ENCODE data around the gene CFAP251.
"Not testable (repeated sequence)": the region's sequence is repeated elsewhere in the genome, so short reads cannot be mapped to it uniquely, and the experiment has no call there.

CFAP251 gene

DNA sequence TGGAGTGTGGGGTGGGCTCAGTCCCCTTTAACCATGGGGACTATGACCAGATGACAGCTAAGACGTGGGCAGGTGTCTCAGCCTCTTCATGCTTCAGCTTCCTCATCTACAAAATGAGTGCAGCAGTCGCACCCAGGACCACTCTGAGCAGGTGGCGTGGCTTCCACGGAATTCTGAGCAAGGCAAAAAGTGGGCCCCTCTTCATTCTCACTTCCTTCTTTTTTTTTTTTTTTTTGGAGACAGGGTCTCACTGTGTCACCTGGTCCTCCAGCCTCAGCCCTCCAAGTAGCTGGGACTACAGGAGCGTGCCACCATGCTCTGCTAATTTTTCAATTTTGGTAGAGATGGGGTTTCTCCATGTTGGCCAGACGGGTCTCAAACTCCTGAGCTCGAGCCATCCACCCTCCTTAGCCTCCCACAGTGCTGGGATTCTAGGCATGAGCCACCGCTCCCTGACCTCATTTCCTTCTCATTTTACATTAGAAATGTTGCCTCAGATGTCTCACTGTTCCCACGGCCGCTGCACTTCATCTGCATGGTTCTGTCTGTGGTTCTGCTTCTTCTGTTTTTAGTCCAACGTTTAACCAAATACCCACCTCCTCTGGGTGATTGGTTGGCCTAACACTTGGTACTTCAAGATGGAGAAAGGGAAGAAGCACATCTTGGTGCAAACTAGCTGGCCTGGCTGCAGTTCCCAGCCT, 61.9 kb downstream of the CFAP251 start:
- DNase-seq (ENCODE audit: low read depth), result no peak

DNA sequence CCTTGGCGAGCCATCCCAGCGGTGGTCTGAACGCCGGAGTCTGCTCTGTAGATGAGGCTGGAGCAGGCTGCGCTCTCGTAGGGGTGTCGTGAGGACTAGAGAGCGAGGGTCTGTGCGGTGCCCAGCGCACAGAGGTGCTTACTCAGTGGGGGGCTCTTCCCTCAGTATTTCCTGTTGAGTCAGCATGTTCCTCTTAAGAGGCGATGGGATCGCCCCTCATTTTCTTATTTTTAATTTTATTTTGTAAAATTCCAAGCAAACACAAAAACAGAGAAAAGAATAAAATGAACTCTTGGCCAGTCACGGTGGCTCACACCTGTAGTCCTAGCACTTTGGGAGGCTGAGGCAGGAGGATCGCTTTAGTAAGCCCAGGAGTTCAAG, 62.5 kb downstream of the CFAP251 start:
- no peak for DNase-seq (ENCODE audit: low read depth)

DNA sequence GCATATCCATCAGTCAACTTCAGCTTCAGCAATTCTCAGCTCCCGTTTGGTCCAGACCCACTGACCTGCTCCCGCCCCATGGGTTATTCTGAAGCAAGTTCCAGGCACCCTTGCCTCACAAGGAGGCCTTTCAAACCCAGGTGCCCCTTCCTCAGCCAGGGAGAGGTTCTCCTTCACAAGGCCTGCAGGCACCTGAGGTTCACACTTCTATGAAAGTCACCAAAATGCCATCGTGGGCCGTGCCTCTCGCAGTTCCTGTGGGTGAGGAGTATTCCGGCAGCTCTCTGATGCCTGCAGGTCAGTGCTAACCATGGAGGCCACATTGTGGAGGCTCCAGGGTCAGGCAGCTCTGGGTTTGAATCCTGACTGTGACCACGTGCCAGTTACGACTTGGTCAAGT, 63.1 kb downstream of the CFAP251 start:
- no peak for DNase-seq (ENCODE audit: low read depth)

DNA sequence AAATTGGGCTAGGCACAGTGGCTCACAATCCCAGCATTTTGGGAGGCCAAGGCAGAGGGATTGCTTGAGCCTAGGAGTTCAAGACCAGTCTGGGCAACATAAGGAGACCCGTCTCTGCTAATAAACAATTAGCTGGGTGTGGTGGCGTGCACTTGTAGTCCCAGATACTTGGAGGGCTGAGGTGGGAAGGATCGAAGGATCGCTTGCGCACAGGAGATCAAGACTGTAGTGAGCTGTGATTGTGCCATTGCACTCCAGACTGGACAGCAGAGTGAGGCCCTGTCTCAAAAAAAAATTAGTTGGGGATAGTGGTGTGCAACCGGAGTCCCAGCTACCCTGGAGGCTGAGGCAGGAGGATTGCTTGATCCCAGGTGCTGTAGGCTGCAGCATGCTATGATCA, 64.6 kb downstream of the CFAP251 start:
- DNase-seq (ENCODE audit: low read depth), result no peak

DNA sequence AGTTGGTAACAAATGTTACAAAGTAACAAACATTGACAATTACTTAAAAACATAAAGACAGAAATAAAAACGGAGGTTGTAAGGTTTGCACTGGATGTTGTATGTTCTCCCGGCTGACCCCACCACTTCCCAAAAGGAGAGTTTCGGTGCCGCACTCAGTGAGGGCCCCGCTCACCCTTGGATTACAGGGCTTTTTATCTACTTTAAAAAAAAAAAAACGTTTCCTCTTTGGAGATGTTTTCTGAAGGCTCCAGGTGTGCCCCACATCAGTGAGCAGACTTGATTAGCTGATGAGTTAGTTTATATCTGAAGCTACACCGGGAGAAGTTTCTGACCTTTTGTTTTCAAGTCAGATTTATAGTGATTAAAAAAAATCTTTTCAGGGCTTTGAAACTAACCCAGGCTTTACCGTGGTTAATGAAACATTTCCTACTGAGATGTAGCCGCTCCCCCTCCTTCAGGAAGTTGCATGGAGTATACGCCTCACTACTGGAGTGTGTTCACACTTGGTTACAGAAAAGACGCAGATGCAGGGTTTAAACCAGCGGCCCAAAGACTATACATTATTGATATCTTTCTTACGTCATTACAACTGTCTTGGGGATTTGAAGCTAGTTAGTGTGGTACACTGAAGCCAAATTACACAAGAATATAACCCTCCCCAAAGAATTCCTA, 65.3 kb downstream of the CFAP251 start:
- DNase-seq (ENCODE audit: low read depth), result no peak

DNA sequence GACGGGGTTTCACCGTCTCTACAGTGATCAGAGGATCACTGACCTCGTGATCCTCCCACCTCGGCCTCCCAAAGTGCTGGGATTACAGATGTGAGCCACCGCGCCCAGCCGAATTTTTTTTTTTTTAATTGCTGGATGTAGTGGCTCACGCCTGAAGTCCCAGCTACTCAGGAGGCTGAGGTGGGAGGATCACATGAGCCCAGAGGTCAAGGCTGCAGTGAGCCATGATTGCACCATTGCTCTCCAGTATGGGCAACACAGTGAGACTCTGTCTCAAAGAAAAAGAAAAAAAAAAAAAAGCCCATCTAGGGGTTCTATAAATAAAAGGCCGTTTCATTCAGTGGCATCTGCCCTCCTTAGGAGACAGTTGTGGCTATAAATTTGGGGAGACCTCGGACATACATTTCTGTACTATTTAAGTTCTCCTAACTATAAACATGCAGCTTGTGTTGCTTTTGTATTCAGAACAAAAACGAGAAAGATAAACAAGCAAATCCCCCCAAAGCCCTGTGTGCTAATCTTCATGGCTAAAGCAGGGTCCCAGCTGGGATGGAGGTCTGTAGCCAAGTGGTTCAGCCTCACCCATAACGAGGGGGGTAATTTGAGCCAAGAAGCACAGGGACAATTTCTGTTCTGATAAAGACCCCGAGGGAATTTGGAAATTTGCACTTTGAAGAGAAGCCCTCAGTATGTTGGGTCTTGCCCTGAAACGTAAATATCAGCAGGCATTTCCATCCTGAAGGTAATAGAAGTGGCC, 68.3 kb downstream of the CFAP251 start:
- DNase-seq (ENCODE audit: low read depth), result no peak

DNA sequence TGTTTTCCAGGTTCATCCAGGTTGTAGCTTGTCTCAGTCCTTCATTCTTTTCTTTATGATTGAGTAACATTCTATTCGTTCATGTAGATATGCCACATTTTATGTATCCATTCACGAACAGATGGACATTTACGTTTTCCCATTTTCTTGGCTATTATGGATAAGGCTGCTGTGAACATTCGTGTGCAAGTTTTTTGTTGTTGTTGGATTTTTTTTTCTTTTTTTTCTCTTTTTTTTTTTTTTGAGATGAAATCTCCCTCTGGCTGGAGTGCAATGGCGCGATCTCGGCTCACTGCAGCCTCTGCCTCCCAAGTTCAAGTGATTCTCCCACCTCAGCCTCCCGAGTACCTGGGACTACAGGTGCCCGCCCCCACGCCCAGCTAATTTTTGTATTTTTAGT, 70.1 kb downstream of the CFAP251 start:
- DNase-seq (ENCODE audit: low read depth), result not testable (repeated sequence)

DNA sequence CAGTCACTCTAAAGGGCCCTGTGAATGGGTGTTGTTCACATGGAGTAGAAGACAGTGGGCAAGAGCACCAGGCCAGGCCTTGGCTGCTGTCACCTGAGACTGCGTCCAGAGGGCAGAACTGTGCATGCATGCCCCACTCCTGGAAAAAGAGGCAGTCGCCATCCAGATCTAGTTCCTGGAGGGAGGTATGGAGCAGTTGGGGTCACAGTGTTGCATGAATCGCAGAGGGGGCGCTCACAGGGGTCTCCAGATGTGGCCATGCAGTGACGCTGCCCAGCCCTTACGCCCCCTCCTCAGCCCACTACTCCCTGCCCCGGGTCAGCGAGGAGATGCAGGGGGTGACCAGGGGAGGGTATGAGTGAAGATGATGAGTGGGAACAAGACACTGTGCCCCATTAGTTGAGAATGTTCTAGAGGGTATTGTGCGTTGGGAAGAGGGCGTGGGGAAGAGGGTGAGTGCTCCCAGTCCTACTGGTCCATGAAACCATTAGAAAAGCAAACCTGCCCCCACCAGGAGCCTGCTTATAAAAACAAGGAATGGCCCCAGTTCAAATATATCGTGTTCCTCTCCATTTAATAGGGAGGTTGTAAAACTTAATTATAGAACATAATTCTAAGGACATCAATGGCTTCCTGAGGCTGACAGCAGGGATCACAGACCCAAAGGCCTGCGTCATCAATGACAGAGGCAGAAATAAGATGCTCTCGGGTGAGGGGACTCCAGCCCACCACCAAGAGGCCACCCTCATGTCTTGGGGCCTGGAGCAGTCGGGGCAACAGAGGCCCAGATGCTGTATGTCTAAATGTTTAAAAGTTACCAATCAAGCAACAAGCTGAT, 71.1 kb downstream of the CFAP251 start:
- no peak for DNase-seq (ENCODE audit: low read depth)

DNA sequence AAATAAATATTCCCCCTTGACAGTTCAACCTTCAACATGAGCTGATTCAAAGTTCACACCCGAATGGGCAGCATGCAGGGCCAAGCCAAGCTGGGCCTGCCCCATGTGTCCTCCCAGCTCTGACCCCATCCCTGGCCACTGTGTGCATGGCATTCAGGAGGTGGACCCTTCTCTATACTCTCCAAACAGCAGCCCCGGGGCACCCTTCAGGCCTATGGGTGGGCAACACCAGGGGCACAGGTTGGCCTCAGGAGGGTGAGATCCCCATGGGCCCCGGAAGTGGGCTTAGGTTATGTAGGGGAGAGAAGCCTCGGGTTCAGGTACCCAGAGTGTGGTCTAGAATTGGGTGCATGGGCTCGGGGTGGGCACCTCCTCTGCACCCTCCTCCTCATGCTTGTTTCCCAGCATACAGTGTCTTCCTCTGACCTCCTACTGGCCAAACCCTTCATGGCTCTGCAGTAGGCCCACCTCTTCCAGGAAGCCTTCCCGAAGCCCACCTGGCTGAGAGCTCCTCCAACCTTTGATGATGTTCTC, 71.8 kb downstream of the CFAP251 start:
- no peak for DNase-seq (ENCODE audit: low read depth)

DNA sequence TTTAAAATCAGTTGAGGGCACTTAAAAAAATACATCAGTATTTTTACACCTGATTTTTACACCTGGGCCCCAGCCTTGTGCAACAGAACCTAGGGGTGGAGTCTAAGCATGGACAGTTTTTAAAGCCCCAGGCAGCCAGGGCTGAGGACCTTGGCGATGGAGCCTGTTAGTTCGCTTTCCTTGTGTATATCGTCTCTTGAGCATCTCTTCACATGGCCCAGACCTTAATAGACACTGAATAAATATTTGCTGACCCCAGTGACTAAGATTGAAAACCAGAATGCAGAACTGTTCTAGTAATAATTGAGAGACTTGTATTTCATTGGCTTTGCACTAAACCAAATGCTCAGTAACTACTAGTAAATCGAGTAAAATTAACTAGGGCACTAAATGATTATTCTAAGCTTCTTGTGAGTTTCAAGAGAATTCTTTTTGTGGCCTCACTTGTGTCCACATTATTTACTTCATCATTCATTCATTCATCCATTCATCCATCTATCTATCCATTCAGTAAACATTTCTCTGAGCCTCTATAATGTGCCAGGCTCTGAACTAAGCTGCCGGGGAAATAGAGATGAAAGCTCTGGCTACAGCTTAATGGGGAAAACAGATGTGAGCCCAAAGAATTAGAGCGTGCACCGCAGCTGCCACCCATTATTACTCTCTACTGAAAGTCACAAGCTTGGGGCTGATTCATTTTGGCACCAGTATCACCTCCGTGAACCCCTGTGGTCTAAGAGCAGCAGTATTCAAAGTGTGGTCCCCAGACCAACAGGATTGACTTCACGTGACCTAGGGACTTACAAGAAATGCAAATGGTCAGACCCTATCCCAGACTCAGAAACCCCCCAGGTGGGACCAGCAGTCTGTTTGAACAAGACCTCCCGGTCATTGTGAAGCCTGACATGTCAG, 72.6 kb downstream of the CFAP251 start:
- DNase-seq (ENCODE audit: low read depth), result no peak

DNA sequence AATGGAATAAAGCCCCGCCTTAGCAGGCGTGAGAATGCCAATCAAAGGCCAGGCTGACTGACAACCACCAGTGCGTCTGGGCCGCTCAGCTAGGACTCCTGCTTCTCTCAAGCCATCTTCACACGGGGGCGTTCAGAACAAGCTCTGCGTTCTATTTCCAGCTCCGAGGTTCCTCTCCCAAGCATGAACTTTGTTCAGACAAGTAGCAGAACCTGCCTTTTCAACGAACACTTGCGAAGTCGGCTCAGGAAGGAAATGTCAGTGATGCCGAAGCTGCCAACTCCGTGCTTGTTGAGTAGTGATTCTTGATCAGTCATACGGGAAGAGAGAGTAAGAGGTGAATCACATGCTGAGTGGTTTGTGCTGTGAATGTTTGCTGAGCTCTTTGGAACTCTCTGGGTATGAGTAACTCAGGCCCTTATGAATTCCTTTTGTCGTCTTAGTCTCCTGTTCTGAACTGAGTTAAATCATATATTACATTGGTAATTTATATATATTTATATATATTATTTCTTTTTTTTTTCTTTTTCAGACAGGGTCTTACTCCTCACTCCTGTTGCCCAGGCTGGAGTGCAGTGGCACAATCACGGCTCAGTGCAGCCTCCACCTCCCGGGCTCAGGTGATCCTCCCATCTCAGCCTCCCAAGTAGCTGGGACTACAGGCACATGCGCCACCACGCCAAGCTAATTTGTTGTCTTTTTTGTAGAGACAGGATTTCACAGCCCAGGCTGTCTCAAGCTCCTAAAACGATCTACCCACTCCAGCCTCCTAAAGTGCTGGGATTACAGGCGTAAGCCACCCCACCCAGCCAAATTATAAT, 73.9 kb downstream of the CFAP251 start:
- peak; percentile 33 for DNase-seq (ENCODE audit: low read depth)

DNA sequence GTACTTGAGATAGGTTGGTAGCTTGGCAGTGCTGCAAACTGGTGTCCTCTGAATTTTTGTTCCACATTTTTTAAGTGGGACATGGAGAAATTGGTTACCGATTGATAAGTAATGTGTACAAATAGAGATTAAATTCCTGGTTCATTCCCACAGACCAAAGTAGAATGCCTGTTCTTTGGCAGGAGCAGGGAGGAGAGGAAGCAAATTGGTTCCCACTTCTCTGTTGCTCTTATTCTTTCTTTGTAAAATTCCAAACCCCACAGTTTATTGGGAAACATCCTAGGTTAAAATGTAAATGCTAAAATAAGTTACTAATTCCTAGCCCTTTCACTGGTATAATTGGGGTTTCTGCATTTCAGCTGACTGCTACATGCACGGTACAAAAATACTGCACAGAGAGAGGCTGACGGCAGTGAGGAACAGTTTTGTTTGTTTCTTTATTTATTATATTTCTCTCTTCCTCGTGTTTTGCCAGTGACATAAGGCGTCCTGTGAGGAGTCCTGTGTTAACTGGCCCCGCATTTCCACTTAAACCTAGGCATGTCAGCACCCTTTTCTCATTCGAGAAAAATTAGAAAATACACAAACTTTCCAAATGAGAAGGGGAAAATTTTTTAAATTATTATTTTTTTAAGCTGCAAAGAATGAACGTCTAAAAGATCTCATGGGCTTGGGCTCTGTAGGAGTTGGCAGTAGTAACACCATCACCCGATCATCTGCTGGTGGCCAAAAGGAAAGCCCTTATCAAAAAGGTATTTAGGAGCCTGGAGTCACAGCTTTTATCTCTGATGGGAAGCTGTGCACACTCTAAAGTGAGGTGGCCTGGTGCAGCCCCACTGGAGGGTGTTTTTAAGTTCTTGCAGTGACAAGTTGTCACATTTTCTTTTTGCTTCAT, 77.9 kb downstream of the CFAP251 start:
- DNase-seq (ENCODE audit: low read depth), result no peak

DNA sequence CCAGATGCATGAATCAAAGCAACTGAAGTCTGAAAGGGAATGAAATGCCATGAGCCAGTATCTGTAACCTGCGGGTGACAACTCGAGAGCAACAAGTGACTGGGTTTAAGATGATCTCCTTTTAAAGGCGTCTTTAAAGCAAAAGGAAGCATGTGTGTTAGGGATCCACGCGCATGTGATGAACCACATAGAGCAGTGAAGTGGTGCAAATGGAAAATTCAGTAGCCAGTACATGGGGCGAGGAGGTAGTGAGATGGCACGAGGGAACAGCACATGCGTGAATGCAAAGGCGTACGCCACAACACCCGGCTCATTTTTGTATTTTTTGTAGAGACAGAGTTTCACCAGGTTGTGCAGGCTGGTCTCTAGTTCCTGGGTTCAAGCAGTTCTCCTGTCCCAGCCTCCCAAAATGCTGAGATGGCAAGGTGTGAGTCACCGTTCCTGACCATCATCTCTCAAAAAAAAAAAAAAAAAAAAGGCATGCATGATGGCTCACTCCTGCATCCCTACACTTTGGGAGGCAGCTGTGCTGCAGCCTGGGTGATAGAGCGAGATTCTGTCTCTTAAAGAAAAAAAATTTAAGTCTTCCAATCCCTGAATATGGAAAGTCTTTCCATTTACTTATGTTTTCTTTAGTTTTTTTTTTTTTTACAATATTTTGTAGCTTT, 78.7 kb downstream of the CFAP251 start:
- no peak for DNase-seq (ENCODE audit: low read depth)

DNA sequence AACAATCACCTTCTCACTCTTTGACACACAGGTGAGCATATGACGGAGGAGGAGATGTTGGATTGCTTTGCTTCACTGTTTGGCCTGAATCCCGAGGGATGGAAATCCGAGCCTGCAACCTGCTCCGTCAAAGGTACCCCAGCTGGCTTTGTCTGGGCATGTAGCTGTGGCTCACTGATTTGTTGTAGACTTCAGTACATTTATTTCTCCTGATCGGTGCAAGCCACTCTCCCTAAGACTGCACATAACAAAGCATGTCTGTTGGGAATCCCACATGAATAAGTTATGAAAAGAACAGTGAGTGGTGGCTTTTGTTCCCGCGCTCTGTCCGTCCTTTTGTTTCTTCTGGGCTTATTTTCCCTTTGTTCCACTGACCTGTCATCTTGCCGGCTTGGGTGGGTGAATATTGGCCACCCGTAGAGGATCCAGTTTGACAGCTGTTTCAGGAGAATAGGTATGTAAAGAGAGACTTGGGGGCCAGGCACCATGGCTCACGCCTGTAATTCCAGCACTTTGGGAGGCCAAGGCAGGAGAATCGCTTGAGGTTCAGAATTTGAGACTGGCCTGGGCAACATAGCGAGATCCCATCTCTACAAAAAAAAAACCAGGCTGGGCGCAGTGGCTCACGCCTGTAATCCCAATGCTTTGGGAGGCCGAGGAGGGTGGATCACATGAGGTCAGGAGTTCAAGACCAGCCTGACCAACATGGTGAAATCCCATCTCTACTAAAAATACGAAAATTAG, 83.2 kb downstream of the CFAP251 start:
- DNase-seq (ENCODE audit: low read depth), result no peak

DNA sequence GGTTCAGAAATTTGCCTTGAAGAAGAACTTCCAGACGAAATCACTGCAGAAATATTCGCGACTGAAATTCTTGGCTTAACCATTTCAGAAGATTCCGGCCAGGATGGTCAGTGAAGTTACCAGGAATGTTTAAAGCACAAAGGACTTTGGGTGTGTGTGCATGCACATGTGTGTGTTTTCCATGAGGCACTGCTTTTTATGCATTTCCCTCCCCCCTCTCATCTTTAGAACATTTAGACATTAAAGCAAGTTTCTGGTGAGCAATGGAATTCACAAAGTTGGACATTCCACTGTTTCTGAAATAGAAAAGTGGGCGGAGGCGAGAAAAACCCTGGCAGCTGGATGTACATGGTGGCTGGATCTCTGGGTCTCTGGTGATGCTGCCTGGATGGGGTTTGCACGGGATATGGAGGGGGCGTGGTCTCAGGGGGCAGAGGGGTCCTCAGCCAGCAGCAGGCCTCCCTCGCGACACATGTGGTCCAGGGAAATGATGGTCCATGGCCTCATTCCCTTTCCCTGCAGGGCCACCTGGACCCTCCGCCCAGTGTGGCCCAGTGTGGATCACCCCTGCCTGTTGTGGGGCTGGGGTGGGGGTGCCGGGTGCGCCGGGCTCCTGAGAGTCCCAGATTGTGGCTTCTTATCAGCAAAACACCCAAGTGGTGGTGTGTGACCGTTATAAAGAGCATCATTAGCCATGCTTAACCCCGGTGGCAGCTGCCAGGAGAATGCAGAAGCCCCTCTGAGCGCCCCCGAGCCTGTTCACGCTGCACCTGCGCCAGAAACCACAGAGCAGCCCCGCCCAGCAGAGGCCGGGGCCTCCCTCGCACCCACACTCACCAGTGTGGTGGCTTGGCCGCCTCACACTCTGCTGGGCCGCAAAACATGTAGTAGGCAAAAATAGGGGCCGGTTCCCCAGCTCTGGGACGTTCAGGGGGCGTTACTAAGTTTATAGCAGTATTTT, 85.5 kb downstream of the CFAP251 start:
- no peak for DNase-seq (ENCODE audit: low read depth)

DNA sequence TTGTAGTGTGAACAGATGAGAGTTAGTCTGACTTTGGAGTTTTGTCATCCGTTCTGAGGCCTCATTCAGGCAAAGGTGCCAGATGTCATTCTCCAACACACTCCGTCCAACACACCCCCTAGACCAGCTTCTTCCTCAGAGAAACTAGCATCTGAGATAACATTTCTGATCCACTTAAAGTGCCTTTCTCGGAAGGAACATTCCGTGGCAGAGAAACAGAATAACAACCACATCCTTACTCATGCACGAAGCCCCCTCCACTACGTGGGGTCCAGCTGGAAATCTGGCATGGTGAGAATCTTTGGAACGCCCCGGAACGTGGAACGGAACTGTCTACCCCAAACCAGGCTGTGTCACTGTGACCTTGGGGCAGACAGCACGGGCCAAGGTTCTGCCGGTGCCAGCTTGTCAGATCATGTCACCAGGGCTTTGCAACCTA, 86.3 kb downstream of the CFAP251 start:
- DNase-seq (ENCODE audit: low read depth), result no peak
